Smooth muscle cell (in vitro differentiated cells): ENCODE measurements around the gene KLHL2. TPM values are rescaled to one million over a fixed set of nuclear protein-coding genes. Genes with fewer than 3 reads are reported as not detected.

Experiments
- DNase-seq: peaks from one replicate; lab custom pipeline; 2025; ENCODE audit not compliant: unreplicated experiment; lab: John Stamatoyannopoulos, UW
- H2AFZ ChIP-seq: fragments of 200-600 bp; sonication (generic); 2 replicates; pipeline ENCODE4 v1.6.0; 2016; ENCODE audit warnings: antibody characterized with exemption, low read depth, mild to moderate bottlenecking
- H3F3A ChIP-seq: fragments of 200-600 bp; sonication (generic); 2 replicates; pipeline ENCODE4 v1.6.0; 2017; ENCODE audit warnings: antibody characterized with exemption, low read depth
- H3K27ac ChIP-seq: fragments of 200-600 bp; sonication (generic); 2 replicates; pipeline ENCODE4 v1.5.1; 2016; ENCODE audit warnings: low read depth, mild to moderate bottlenecking
- H3K27me3 ChIP-seq: fragments of 200-600 bp; sonication (generic); 2 replicates; pipeline ENCODE4 v1.6.1; 2016; ENCODE audit warnings: low read depth, mild to moderate bottlenecking
- H3K36me3 ChIP-seq: fragments of 200-600 bp; sonication (generic); 2 replicates; pipeline ENCODE4 v1.5.1; 2016; ENCODE audit warnings: low read depth
- H3K4me1 ChIP-seq: fragments of 200-600 bp; sonication (generic); 2 replicates; pipeline ENCODE4 v1.5.1; 2016; ENCODE audit warnings: low read depth
- H3K4me2 ChIP-seq: fragments of 200-600 bp; sonication (generic); 2 replicates; pipeline ENCODE4 v1.6.0; 2016; ENCODE audit warnings: mild to moderate bottlenecking
- H3K4me3 ChIP-seq: fragments of 200-600 bp; sonication (generic); 2 replicates; pipeline ENCODE4 v1.5.1; 2016; ENCODE audit warnings: mild to moderate bottlenecking
- H3K79me2 ChIP-seq: fragments of 200-600 bp; sonication (generic); 2 replicates; pipeline ENCODE4 v1.6.0; 2016; ENCODE audit warnings: low read depth, mild to moderate bottlenecking
- H3K9ac ChIP-seq: fragments of 200-600 bp; sonication (generic); 2 replicates; pipeline ENCODE4 v1.6.0; 2016; ENCODE audit warnings: low read depth
- H3K9me3 ChIP-seq: fragments of 200-600 bp; sonication (generic); replicated peaks from 2 replicates; pipeline ENCODE4 v1.5.1; 2016; ENCODE audit warnings: low read depth
- H4K20me1 ChIP-seq: fragments of 200-600 bp; sonication (generic); 2 replicates; pipeline ENCODE4 v1.6.0; 2016; ENCODE audit warnings: low read depth
- WGBS: methylation state at CpG from one replicate; pipeline ENCODE4 v1.1.7; 2016; ENCODE audit warnings: low lambda C conversion rate; 5-methylcytosine and 5-hydroxymethylcytosine counted together
- polyA plus RNA-seq: library from polyadenylated mRNA; unstranded; fragments of >200 nt; fragmentation: Nextera tagmentation; extraction: Ambion mirVana; gene quantifications from 2 replicates; pipeline ENCODE4 v1.2.1, GENCODE V29; 2016
- total RNA-seq: library from RNA; depleted of rRNA; stranded (reverse); fragments of >200 nt; gene quantifications from 2 replicates; pipeline ENCODE4 v1.2.3, GENCODE V29; 2014
- TF ChIP-seq, protein P1 (sequence below): fragments of 200-600 bp; sonication (generic); IDR thresholded peaks from 2 replicates; pipeline ENCODE4 v1.5.1; 2017; ENCODE audit warnings: borderline replicate concordance, mild to moderate bottlenecking, antibody characterized with exemption; ENCODE audit not compliant: insufficient read depth, poor library complexity, severe bottlenecking

Gene KLHL2
- total and polyA plus RNA-seq, 2 experiments from 2014 or later: 2.6 to 18.6 TPM

GRCh38 chr4:165359506-165359905 lies 152.1 kb downstream of the KLHL2 start:
- Histone ChIP-seq H3K9me3 (no peaks in the 10 kb centered on the region), H4K20me1 (no peaks in the 10 kb centered on the region), H3K4me3 (no peak overlapping the region), H3K36me3 (no peaks in the 10 kb centered on the region), H3F3A (peaks cover 5% of the 10 kb centered on the region), H3K27me3 (no peaks in the 10 kb centered on the region), H3K4me1 (peaks cover 3% of the 10 kb centered on the region), H3K27ac (peak overlapping the region; percentile 85), H3K4me2 (peak overlapping the region; percentile 78), H2AFZ (no peak overlapping the region), H3K9ac (peak overlapping the region; percentile 16), H3K79me2 (no peaks in the 10 kb centered on the region)
- no peak for DNase-seq
- TF ChIP-seq, protein P1, sequence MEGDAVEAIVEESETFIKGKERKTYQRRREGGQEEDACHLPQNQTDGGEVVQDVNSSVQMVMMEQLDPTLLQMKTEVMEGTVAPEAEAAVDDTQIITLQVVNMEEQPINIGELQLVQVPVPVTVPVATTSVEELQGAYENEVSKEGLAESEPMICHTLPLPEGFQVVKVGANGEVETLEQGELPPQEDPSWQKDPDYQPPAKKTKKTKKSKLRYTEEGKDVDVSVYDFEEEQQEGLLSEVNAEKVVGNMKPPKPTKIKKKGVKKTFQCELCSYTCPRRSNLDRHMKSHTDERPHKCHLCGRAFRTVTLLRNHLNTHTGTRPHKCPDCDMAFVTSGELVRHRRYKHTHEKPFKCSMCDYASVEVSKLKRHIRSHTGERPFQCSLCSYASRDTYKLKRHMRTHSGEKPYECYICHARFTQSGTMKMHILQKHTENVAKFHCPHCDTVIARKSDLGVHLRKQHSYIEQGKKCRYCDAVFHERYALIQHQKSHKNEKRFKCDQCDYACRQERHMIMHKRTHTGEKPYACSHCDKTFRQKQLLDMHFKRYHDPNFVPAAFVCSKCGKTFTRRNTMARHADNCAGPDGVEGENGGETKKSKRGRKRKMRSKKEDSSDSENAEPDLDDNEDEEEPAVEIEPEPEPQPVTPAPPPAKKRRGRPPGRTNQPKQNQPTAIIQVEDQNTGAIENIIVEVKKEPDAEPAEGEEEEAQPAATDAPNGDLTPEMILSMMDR: no peak
- WGBS: 53% methylated on average over 2 of the region's 2 CpGs

DNA sequence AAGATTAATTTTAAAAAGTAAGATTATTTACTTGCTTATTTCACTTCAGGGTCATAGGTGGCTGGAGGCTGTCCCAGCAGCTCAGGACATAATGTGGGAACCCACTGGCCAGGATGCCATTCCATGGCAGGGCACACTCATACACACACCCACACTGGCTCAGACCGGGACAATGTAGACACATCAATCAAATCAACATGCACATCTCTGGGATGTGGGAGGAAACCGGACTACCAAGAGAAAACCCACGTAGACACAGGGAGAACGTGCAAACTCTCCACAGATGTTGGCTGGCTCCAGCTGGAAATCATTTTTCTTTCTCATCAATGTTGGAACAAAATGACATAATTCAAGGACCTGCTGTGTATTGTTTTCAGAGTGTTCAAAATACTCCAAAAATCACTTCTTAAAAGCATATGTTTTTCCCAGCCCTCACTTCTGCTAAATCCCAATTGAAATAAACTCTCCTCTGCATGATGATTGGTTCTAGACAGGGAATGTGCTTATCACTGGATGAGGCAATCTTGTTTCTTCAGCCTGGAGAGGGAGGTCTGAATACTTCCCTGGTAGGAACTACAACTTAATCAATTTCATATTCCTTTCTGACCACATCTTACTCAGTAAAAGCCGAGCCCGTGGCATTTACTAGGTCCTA lies 152.8 kb downstream of the KLHL2 start:
- Histone ChIP-seq H3K9me3 (no peaks in the 10 kb centered on the region), H3K4me2 (peak overlapping the region; percentile 78), H3K4me1 (peaks cover 3% of the 10 kb centered on the region), H4K20me1 (no peaks in the 10 kb centered on the region), H3K27me3 (no peaks in the 10 kb centered on the region), H3K4me3 (peak overlapping the region; percentile 10), H3K9ac (peak overlapping the region; percentile 16), H3K36me3 (no peaks in the 10 kb centered on the region), H3K27ac (peak overlapping the region; percentile 85), H3F3A (peaks cover 5% of the 10 kb centered on the region), H3K79me2 (no peaks in the 10 kb centered on the region), H2AFZ (no peak overlapping the region)
- WGBS: 27% methylated on average over 6 of the region's 6 CpGs
- DNase-seq: no peak
- TF ChIP-seq, protein P1: no peak

GRCh38 chr4:165360985-165361670 lies 153.8 kb downstream of the KLHL2 start:
- DNase-seq: no peak
- H3K4me3 ChIP-seq: no peak overlapping the region
- no peaks in the 10 kb centered on the region for H4K20me1 ChIP-seq
- H3K9ac ChIP-seq: peak overlapping the region; percentile 16
- no peaks in the 10 kb centered on the region for H3K9me3 ChIP-seq
- peak overlapping the region; percentile 5 for H2AFZ ChIP-seq
- H3K27ac ChIP-seq: peak overlapping the region; percentile 85
- H3K79me2 ChIP-seq: no peaks in the 10 kb centered on the region
- H3K4me2 ChIP-seq: peak overlapping the region; percentile 78
- H3K27me3 ChIP-seq: no peaks in the 10 kb centered on the region
- H3K36me3 ChIP-seq: no peaks in the 10 kb centered on the region
- TF ChIP-seq, protein P1: no peak
- 80% methylated on average over 7 of the region's 7 CpGs for whole genome bisulfite sequencing
- H3F3A ChIP-seq: peaks cover 5% of the 10 kb centered on the region
- H3K4me1 ChIP-seq: peaks cover 3% of the 10 kb centered on the region
